Fibroblast of pulmonary artery (primary cell): ENCODE results near the gene BAG2.

ENCODE experiments used
- DNase-seq: peaks from one replicate; pipeline ENCODE4 v3.0.0-alpha.2; 2010; ENCODE audit warnings: low read depth
- H3K4me3 ChIP-seq: replicated peaks from 2 replicates; pipeline ENCODE4 v1.5.1; 2011; ENCODE audit warnings: low read depth, mild to moderate bottlenecking, control low read depth, low read length, moderate library complexity
- CTCF ChIP-seq: IDR thresholded peaks from 2 replicates; pipeline ENCODE4 v1.5.1; 2011; ENCODE audit warnings: mild to moderate bottlenecking, control low read depth, low read length, inconsistent platforms; ENCODE audit errors: missing control alignments

Gene BAG2

GRCh38 chr6:57137350-57137749 is 34.8 kb upstream of the BAG2 start:
- no peak for DNase-seq
- no peak for TF ChIP-seq CTCF
- H3K4me3 ChIP-seq: no peak overlapping the region

- no peak for DNase-seq
- no peak overlapping the region for H3K4me3 ChIP-seq
- TF ChIP-seq CTCF: no peak
Observed at GRCh38 chr6:57138026-57138425, 34.1 kb upstream of the BAG2 start.

- no peak overlapping the region for H3K4me3 ChIP-seq
- DNase-seq: no peak
- no peak for TF ChIP-seq CTCF
Observed at GRCh38 chr6:57141451-57142177, 30.5 kb upstream of the BAG2 start.

GRCh38 chr6:57142178-57142525 is 30.0 kb upstream of the BAG2 start:
- no peak overlapping the region for H3K4me3 ChIP-seq
- no peak for DNase-seq
- TF ChIP-seq CTCF: no peak

- no peak overlapping the region for H3K4me3 ChIP-seq
- no peak for DNase-seq
- no peak for TF ChIP-seq CTCF
Observed at GRCh38 chr6:57143690-57144089, 28.4 kb upstream of the BAG2 start.

GRCh38 chr6:57147401-57147800 is 24.7 kb upstream of the BAG2 start:
- no peak for DNase-seq
- no peak for TF ChIP-seq CTCF
- no peak overlapping the region for H3K4me3 ChIP-seq
